Kidney glomerular epithelial cell (primary cell): Measurements from ENCODE around the gene IL34.

Experiments used
- DNase-seq: peaks from one replicate; lab custom pipeline; 2025; lab: John Stamatoyannopoulos, UW

The IL34 gene

DNA sequence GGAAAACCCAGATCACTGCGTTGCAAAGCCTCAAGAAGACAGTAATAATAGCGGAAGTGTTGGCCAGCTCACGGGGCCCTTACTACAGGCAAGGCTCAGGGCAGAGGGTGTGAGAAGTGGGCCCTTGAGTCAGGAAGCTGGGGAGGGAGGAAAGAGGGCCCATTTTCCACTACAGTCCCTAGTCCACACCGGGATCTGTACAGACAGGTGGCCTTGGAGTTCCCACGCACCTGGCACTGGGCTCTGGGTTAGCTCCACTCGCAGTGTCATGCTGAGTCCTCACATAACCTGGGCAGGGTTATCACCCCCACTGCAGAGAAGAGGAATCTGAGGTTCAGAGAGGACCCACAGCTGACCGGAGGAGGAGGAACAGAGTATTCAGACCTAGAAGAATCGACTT, 56.3 kb downstream of the IL34 start:
- DNase-seq, result no peak

DNA sequence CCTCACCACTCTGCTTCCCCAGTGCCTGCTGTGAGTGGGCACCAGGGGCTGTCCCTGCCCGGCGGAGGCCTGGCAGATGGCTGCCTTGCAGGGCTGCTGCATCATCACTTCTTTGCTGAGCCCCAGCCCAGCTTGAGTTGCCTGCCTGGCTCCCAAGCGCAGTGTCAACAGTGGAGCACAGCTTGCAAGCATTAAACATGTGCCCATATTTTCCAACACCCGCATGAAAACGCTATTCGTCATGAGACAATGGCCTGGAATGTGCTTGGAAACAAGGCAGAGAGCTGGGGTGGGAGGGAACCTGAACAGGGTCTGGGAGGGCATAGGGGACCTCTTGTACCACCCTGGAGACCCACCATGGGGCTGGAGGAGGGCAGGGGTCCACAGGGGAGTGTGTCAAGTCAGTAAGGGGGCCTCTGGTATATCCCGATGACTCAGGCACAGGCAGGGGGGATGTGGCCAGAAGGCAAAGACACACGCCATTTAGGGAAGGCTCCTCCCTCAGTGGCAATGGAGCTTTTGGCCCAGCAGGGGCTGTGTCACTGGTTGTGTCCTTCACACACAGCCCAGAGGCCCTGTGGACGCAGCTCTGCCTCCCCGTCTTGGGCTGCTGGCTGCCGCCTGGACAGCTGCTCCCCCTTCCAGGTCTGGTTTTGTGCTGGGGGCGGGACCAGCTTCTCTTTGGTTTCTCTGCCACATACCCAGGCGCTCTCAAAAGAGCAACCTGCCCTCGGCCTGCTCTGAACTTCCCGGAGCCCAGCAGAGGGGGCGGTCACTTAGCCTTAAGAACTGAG, 56.9 kb downstream of the IL34 start:
- DNase-seq, result peak; percentile 30

DNA sequence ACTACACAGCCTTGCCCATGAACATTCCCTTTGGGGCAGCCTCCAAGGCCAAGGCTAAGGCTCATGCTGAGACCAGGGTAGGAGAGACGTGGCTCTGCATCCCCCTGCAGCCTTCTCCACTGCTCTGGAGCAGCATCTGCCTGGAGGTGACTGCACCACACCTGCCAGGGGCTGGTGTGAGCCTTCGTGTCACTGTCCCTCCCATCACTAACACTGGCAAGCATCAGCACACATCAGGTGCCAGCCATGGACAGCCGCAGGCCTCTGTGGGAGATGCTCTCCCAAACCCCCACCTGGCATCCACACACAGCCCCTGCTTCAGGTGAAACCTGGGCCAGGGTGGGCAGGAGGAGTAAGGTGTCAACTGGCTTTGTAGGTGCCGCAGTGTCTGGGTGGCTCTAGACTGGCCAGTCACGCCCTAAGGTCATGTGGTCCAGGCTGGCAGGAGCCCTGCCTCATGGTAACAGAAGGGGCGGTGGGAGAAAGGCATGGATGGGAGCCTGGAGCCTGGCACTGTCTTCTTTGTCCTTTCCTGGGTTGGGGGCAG, 57.5 kb downstream of the IL34 start:
- no peak for DNase-seq

DNA sequence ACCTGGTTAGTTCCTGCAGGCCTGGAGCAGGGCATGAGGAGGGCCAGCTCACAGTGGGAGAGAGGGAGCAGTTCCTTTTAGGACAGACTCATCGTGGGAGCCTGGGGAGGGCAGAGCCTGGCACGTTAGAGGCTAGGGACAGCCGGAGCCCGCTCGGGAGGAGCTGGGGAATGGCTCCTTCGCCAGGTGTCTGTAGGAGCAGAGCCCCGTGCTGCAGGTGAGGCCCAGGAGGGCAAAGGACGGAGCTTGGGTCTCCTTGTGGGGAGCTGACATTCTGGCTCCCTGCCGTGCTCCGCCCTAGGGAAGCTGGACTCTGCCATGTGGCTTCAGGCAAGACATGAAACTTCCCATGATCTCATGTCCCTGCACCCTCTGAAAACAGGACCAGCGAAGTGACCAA, 58.2 kb downstream of the IL34 start:
- DNase-seq, result no peak

DNA sequence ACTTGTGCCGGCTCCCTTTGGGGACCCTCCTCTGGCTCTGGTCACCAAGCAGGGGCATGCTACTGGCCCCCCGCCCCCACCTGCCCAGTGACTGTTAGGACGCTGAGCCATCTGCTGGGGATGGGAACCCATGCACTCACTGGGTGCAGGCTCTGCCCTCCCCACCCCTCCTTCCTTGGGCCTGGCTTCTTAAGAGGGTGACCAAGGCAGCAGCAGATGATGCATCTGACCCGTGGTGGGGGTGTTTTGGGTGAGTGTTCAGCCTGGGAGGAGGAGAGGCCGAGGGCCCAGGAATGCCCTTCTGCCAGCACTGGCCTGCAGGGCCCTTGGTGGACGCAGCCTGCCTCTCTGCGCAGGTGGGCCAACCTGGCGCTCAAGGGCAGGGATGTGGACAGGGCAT, 58.7 kb downstream of the IL34 start:
- no peak for DNase-seq

DNA sequence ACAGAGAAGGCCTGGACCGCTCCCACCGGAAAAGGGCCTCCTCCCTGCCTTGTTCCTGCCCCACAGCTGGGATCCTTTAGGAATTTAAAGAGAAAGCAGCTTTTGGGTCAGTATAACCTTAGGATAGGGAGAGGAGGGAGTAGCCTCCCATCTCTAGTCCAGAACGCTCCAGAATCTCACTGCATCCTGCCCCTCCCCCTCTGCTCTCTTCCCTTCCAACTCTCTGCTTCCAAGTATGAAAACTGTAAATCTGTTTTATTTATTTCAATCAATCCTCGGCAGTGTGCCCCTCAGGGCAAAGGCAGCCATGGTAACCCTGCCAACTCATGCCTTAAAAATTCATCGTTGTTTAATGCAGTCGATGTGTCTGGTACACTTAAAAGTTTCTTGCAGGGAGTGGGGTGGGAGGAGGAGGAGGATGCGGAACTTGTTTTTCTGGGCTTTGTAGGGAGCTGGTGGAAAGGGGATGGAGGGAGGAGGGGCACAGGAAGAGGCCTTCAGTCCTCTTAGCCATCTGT, 60.6 kb downstream of the IL34 start:
- DNase-seq, result peak; percentile 61

DNA sequence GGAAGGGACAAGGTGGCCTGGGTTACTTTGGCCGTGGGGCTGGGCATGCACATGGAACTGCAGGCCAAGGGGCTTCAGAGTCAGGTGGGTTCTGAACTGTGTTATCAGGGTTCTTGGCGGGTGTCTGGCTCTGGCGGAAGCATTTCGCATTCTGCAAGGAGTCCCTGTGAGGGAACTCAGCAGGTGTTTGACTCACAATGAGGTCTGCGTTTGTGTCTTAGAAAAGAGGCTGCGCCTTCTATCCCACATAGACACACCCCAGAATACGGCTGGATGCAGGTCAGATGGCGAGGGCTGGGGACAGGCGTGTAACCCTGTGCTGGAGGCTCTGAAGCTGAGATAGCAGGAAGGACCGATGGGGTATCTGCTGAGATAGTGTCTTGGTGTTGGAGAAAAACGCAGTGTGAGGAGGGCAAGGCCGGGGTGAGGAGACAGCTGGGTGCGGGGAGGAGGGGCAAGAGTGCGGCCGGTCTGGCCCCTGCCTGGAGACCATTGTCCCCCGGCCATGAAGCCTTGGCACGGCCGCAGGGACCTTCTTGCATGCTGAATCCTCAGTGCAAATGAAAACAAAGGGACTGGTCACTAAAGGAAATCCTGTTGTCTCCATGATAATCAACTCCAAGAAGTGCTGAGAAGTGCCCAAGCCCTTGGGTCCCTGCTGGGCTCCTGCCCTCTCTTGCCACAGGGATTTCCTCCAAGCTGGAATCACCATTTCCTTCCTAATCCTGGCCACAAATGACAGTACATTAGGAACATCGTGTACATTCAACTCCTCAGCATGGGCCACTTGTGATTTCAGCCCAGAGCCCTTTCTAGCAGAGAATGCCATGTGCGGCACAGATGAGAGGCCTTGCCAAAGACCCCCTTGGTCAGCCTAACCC, 62.2 kb downstream of the IL34 start:
- no peak for DNase-seq

DNA sequence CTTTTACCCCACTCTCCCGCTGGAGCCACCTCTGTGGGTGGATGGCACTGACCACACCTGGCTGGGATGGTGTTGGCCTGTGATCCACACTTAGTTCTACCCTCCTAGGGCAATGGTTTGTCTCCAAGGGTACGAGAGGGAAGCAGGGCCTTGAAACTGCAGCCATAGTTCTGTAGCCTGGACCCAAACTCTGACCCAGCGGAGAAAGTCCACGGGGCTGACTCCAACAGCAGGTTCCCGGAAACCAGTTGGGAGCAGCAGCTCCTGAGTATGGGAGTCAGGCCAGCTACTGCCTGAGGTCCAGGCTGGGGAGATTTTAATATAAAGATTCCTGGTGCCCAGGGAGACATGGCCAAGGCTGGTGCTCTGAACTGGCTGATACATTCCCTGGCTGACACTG, 63.1 kb downstream of the IL34 start:
- DNase-seq, result no peak

DNA sequence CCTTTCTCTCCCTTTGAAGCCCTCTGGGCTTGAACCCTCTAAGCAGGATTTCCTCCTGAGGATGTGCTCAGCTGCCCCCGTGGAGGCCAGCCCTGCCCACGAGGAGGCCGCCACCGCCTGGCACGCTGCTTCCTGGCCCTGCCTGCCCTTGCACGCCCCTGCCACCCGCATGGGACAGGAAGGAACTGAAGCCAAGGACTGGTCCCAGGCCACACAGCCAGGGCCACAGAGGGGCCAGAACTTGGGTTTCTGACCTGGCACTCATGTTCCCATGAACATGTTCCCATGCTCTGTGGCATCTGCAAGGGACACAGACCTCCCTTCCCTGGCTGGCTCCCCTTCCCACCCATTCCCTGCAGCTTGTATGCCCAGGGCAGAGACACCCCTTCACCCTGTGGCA, 63.6 kb downstream of the IL34 start:
- no peak for DNase-seq
